ENCODE measurements around the gene NETO2. TPM values are rescaled to one million over a fixed set of nuclear protein-coding genes. Genes with fewer than 3 reads are reported as not detected.

The NETO2 gene
- total and polyA plus RNA-seq, 2 experiments from 2014 or later, result 4.0 to 14.6 TPM

- in situ Hi-C loops (cut with MboI), result no loop called here
- no peak overlapping the region for H3K4me3 ChIP-seq
- H3K9ac ChIP-seq, result no peak overlapping the region
- H3K27me3 ChIP-seq (replicated peaks; ENCODE audit: insufficient read depth), result peaks cover 9% of the 10 kb centered on the region; the same call in 1 of the 2 replicates
- no peak overlapping the region for H2AFZ ChIP-seq
- H3K4me2 ChIP-seq (ENCODE audit: unreplicated experiment), result no peak overlapping the region
- no peaks in the 10 kb centered on the region for H3K79me2 ChIP-seq (ENCODE audit: insufficient read depth)
- DNase-seq, result no peak
- H3K9me3 ChIP-seq (ENCODE audit: low read depth), result no peaks in the 10 kb centered on the region
- H3K9me2 ChIP-seq (ENCODE audit: insufficient read depth), result no peaks in the 10 kb centered on the region
- no peak overlapping the region for H3K27ac ChIP-seq
- H3F3A ChIP-seq (ENCODE audit: insufficient read depth), result no peaks in the 10 kb centered on the region
- WGBS, 2 experiments (ENCODE audit: low coverage in 1 of 2, low lambda C conversion rate in 2 of 2, missing lambda C conversion rate in 2 of 2), result 42 to 69% methylated on average over 1 of the region's 1 CpG
- no peaks in the 10 kb centered on the region for H4K20me1 ChIP-seq (ENCODE audit: insufficient read depth)
- TF ChIP-seq EZH2 (IDR thresholded peaks at IDR 0.05; ENCODE audit: insufficient read depth, poor library complexity, severe bottlenecking), result no peak
- no peak for TF ChIP-seq EZH2phosphoT487 (IDR thresholded peaks at IDR 0.05; ENCODE audit: insufficient read depth, low read depth)
- H3K36me3 ChIP-seq (ENCODE audit: low read depth), result no peaks in the 10 kb centered on the region
- no peaks in the 10 kb centered on the region for H3K4me1 ChIP-seq (ENCODE audit: insufficient read depth)
These were observed 74.4 kb downstream of the NETO2 start for GRCh38 chr16:47069313-47069712.

GRCh38 chr16:47067203-47067602 is 76.5 kb downstream of the NETO2 start:
- Histone ChIP-seq H3K27me3 (replicated peaks; ENCODE audit: insufficient read depth) (no peaks in the 10 kb centered on the region), H3K4me2 (ENCODE audit: unreplicated experiment) (no peak overlapping the region), H3K9ac (no peak overlapping the region), H3K4me3 (no peak overlapping the region), H3K4me1 (ENCODE audit: insufficient read depth) (no peaks in the 10 kb centered on the region), H3K79me2 (ENCODE audit: insufficient read depth) (no peaks in the 10 kb centered on the region), H4K20me1 (ENCODE audit: insufficient read depth) (no peaks in the 10 kb centered on the region), H3F3A (ENCODE audit: insufficient read depth) (no peaks in the 10 kb centered on the region), H3K9me3 (ENCODE audit: low read depth) (no peaks in the 10 kb centered on the region), H3K36me3 (ENCODE audit: low read depth) (no peaks in the 10 kb centered on the region), H2AFZ (no peak overlapping the region), H3K27ac (no peak overlapping the region), H3K9me2 (ENCODE audit: insufficient read depth) (no peaks in the 10 kb centered on the region)
- WGBS, 2 experiments (ENCODE audit: low coverage in 1 of 2, low lambda C conversion rate in 2 of 2, missing lambda C conversion rate in 2 of 2), result 78 to 81% methylated on average over 5 of the region's 5 CpGs
- in situ Hi-C loops (cut with MboI), result no loop called here
- DNase-seq, result no peak
- no peak for TF ChIP-seq EZH2 (IDR thresholded peaks at IDR 0.05; ENCODE audit: insufficient read depth, poor library complexity, severe bottlenecking)
- no peak for TF ChIP-seq EZH2phosphoT487 (IDR thresholded peaks at IDR 0.05; ENCODE audit: insufficient read depth, low read depth)

GRCh38 chr16:47065766-47066688 is 77.7 kb downstream of the NETO2 start:
- no peak overlapping the region for H3K27ac ChIP-seq
- no peaks in the 10 kb centered on the region for H3K9me3 ChIP-seq (ENCODE audit: low read depth)
- TF ChIP-seq EZH2 (IDR thresholded peaks at IDR 0.05; ENCODE audit: insufficient read depth, poor library complexity, severe bottlenecking), result no peak
- TF ChIP-seq EZH2phosphoT487 (IDR thresholded peaks at IDR 0.05; ENCODE audit: insufficient read depth, low read depth), result no peak
- H3K4me2 ChIP-seq (ENCODE audit: unreplicated experiment), result no peak overlapping the region
- no peak overlapping the region for H2AFZ ChIP-seq
- H3F3A ChIP-seq (ENCODE audit: insufficient read depth), result no peaks in the 10 kb centered on the region
- no peaks in the 10 kb centered on the region for H3K4me1 ChIP-seq (ENCODE audit: insufficient read depth)
- 24 to 33% methylated on average over 13 of the region's 13 CpGs for WGBS, 2 experiments (ENCODE audit: low coverage in 1 of 2, low lambda C conversion rate in 2 of 2, missing lambda C conversion rate in 2 of 2)
- DNase-seq, result no peak
- no peak overlapping the region for H3K4me3 ChIP-seq
- no peaks in the 10 kb centered on the region for H3K9me2 ChIP-seq (ENCODE audit: insufficient read depth)
- no peaks in the 10 kb centered on the region for H4K20me1 ChIP-seq (ENCODE audit: insufficient read depth)
- no peaks in the 10 kb centered on the region for H3K27me3 ChIP-seq (replicated peaks; ENCODE audit: insufficient read depth)
- H3K36me3 ChIP-seq (ENCODE audit: low read depth), result no peaks in the 10 kb centered on the region
- in situ Hi-C loops (cut with MboI), result no loop called here
- H3K79me2 ChIP-seq (ENCODE audit: insufficient read depth), result no peaks in the 10 kb centered on the region
- no peak overlapping the region for H3K9ac ChIP-seq

GRCh38 chr16:47064775-47065174 is 79.0 kb downstream of the NETO2 start:
- Histone ChIP-seq H3K27me3 (replicated peaks; ENCODE audit: insufficient read depth) (no peaks in the 10 kb centered on the region), H3K9me3 (ENCODE audit: low read depth) (no peaks in the 10 kb centered on the region), H3K9me2 (ENCODE audit: insufficient read depth) (no peaks in the 10 kb centered on the region), H3K9ac (no peak overlapping the region), H3K27ac (no peak overlapping the region), H3F3A (ENCODE audit: insufficient read depth) (no peaks in the 10 kb centered on the region), H3K4me2 (ENCODE audit: unreplicated experiment) (no peak overlapping the region), H2AFZ (no peak overlapping the region), H3K79me2 (ENCODE audit: insufficient read depth) (no peaks in the 10 kb centered on the region), H3K36me3 (ENCODE audit: low read depth) (no peaks in the 10 kb centered on the region), H3K4me1 (ENCODE audit: insufficient read depth) (no peaks in the 10 kb centered on the region), H3K4me3 (no peak overlapping the region), H4K20me1 (ENCODE audit: insufficient read depth) (no peaks in the 10 kb centered on the region)
- no peak for TF ChIP-seq EZH2phosphoT487 (IDR thresholded peaks at IDR 0.05; ENCODE audit: insufficient read depth, low read depth)
- WGBS, 2 experiments (ENCODE audit: low coverage in 1 of 2, low lambda C conversion rate in 2 of 2, missing lambda C conversion rate in 2 of 2), result 72 to 87% methylated on average over 4 of the region's 4 CpGs
- no peak for DNase-seq
- in situ Hi-C loops (cut with MboI), result no loop called here

Data from GM23248 (cell line).